GM06990 (cell line): ENCODE measurements around the gene LPIN1.
"Not testable (repeated sequence)": the region's sequence is repeated elsewhere in the genome, so short reads cannot be mapped to it uniquely, and the experiment has no call there.

Experiments used
- DNase-seq: peaks from one replicate; pipeline ENCODE4 v3.0.0-alpha.2; 2011; ENCODE audit not compliant: insufficient read length; ENCODE audit errors: extremely low read depth
- H3K27me3 ChIP-seq: replicated peaks from 2 replicates; pipeline ENCODE4 v1.6.0; 2011; ENCODE audit warnings: low read length; ENCODE audit not compliant: control insufficient read depth, insufficient read depth
- H3K36me3 ChIP-seq: 2 replicates; pipeline ENCODE4 v1.5.1; 2011; ENCODE audit warnings: low read length; ENCODE audit not compliant: control insufficient read depth, insufficient read depth
- H3K4me3 ChIP-seq: replicated peaks from 2 replicates; pipeline ENCODE4 v1.5.1; 2011; ENCODE audit warnings: low read depth, mild to moderate bottlenecking, control low read depth, low read length
- TF ChIP-seq, protein P1 (sequence below): IDR thresholded peaks from 2 replicates; pipeline ENCODE4 v1.5.1; 2011; ENCODE audit warnings: low read length, control low read depth, mild to moderate bottlenecking, inconsistent platforms; ENCODE audit not compliant: insufficient read depth, poor library complexity, severe bottlenecking

LPIN1 gene

DNA sequence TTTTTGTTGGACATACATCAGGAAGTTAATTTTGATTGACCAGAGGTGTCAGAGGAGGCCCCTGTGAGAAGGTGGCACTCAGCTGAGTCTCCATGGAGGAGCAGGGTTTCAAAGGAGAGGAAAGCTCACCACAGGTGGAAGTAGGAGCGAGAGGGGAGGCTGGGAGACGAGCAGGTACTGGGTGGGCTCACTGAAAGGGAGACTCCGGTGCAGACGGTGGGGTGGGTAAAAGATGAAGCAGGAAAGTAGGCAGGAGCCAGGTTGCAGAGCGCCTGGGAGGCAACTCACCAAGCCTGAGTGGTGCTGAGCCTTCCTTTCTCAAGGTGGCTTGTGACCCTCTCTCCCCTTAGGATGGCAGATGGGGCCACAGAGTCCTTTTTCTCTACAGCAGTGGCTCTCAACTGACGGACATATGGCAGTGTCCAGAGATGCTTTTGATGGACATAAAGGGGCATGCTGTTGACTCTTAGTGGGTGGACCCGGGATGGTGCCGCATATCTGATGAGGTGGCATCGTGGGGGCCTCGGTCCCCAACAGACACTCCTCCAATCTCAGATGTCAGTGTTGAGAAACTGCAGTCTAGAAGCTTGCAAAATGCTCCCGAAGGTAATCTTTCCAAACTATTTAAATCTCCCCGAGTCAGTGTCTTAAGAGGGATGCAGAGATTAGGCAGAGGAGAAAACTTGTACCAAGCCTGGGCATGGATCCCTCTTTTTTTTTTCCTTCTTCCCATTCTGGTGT, 64.0 kb downstream of the LPIN1 start:
- TF ChIP-seq, protein P1, sequence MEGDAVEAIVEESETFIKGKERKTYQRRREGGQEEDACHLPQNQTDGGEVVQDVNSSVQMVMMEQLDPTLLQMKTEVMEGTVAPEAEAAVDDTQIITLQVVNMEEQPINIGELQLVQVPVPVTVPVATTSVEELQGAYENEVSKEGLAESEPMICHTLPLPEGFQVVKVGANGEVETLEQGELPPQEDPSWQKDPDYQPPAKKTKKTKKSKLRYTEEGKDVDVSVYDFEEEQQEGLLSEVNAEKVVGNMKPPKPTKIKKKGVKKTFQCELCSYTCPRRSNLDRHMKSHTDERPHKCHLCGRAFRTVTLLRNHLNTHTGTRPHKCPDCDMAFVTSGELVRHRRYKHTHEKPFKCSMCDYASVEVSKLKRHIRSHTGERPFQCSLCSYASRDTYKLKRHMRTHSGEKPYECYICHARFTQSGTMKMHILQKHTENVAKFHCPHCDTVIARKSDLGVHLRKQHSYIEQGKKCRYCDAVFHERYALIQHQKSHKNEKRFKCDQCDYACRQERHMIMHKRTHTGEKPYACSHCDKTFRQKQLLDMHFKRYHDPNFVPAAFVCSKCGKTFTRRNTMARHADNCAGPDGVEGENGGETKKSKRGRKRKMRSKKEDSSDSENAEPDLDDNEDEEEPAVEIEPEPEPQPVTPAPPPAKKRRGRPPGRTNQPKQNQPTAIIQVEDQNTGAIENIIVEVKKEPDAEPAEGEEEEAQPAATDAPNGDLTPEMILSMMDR, result no peak
- DNase-seq, result no peak
- H3K36me3 ChIP-seq, result peaks cover 29% of the 10 kb centered on the region
- H3K4me3 ChIP-seq, result no peak overlapping the region
- no peaks in the 10 kb centered on the region for H3K27me3 ChIP-seq

DNA sequence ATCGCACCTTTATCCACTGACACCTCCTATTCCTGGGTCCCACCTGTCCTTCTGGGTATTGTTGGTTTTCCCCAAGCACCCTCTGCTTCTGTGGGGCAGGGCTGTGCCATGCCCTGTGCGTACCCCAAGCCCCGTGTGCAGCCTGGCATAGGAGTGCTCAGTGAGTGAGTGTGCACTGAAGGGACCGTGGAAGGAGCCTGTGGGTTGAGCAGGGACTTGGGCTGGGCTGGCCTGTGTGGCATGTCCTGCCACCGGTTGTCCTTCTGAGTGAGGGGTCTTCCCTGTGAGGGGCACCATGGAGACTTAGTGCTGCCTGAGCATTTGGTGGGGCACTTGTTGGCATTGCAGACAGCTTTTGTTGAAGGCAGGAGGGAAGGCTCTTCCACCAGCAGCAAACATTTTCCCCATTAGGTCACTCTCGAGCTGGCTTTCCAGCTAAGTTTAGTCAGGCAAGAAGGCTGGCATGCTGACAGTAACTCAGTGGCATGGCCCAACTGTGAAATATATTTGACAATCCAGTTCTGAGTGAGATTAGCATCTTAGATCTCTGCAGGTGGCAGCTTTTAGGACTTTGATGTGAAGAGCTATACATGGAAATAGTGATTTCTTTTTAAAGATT, 64.7 kb downstream of the LPIN1 start:
- Histone ChIP-seq H3K27me3 (no peaks in the 10 kb centered on the region), H3K4me3 (no peak overlapping the region), H3K36me3 (peaks cover 29% of the 10 kb centered on the region)
- DNase-seq, result no peak
- TF ChIP-seq, protein P1, result no peak

DNA sequence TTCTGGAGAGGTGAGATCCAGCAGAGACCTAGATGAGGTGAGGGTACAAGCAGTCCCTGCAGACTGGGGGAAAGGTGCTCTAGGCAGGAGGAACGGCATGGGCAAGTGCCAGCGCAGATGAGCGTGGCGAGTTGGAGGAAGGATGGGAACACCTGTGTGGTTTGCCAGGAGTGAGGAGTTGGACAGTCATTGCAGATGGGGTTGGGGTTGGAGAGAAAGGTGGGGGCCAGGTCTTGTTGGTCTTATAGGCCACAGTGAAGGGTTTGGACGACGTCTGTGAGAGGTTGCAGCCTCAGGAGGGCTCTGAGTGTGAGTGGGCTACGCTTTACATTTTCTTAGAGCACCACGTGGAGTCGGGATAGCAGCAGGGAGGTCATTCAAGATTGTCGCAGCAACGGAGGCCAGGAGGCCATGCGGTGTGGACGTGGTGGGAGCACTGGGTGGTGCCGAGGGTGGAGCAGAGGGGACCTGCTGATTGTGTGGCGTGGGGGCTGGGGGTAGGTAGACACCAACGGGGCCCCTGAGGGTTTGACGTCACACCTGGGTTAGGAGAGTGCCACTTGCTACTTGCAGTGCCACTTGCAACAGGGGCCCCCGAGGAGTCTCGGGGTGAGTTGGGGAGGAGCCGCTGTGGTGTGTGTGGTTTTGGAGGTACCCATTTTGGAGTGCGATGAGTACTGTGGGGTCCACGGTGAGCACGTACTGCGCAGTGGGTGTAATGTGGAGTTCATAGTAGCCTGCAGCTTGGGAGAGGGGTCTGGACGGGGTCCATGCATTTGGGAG, 66.2 kb downstream of the LPIN1 start:
- TF ChIP-seq, protein P1, result no peak
- DNase-seq, result no peak
- Histone ChIP-seq H3K36me3 (peaks cover 26% of the 10 kb centered on the region), H3K4me3 (no peak overlapping the region), H3K27me3 (no peaks in the 10 kb centered on the region)

DNA sequence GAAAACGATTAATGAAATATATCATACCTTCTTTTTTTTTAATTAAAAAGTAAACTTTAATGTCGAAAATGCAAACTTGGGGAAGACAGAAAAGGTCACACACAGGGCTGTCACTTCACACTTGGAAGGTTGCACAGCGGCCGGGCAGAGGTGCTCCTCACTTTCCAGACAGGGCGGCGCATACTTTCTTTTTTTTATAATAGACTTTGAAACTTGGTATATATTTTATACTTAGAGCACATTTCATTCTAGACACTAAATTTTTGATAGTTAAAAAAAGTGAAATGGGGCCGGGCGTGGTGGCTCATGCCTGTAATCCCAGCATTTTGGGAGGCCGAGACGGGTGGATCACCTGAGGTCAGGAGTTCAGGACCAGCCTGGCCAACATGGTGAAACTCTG, 66.9 kb downstream of the LPIN1 start:
- DNase-seq, H3K4me3 ChIP-seq, H3K27me3 ChIP-seq: not testable (repeated sequence)
- H3K36me3 ChIP-seq, result peaks cover 20% of the 10 kb centered on the region

DNA sequence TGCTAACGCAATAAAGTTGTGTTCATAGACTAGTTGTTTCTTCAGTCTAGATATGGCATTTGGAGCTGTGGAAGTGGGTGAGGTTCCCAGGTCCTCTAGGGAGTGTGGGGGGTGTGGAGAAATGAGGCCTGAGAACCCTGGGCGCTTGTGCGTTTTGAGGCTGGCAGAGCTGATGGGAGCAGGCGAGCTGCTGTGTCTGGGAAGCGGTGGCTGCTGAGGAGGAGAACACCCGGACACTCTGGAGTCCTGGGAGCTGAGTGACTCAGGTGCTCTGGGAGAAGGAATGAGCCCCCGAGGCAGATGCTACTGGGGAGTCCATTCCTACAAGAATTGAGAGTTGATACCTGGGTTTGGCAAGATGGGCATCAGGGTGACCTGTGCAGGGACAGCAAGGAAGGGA, 67.5 kb downstream of the LPIN1 start:
- H3K4me3 ChIP-seq, result no peak overlapping the region
- TF ChIP-seq, protein P1, result no peak
- no peak for DNase-seq
- no peaks in the 10 kb centered on the region for H3K27me3 ChIP-seq
- peaks cover 20% of the 10 kb centered on the region for H3K36me3 ChIP-seq

DNA sequence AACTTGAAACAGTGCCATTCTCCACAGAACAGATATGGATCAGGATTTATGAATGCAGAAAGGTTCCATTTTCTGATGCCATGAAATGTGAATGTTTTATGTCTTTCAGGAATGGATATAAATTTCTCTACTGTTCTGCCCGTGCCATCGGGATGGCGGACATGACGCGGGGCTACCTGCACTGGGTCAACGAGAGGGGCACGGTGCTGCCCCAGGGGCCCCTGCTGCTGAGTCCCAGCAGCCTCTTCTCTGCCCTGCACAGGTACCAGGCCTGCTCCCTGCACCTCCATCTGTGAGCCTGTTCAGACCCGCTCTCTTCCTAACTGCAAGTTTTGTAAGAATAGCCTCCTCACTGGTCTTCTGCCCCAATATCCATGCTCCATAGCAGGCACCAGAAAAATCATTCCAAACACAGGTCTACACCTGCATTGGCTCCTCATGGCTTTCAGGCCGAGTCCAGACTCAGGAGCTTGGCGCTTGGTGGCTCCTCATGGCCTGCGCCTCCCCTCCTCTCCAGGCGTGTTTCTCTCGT, 68.6 kb downstream of the LPIN1 start:
- no peak overlapping the region for H3K4me3 ChIP-seq
- peaks cover 20% of the 10 kb centered on the region for H3K36me3 ChIP-seq
- DNase-seq, result no peak
- TF ChIP-seq, protein P1, result no peak
- H3K27me3 ChIP-seq, result no peaks in the 10 kb centered on the region

DNA sequence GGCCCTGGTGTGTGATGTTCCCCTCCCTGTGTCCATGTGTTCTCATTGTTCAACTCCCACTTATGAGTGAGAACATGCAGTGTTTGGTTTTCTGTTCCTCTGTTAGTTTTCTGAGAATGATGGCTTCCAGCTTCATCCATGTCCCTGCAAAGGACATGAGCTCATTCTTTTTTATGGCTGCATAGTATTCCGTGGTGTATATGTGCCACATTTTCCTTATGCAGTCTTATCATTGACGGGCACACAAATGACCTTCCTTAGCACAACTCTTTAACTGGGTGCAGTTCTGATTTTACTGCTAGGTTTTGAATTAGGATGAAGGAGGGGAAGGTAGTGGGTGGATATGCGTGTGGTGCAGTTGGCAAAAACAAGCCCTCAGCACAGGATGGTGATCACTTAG, 70.5 kb downstream of the LPIN1 start:
- peaks cover 17% of the 10 kb centered on the region for H3K36me3 ChIP-seq
- H3K27me3 ChIP-seq, result not testable (repeated sequence)

More for the DNA sequence above, 70.5 kb downstream of the LPIN1 start:
- DNase-seq, H3K4me3 ChIP-seq: not testable (repeated sequence)
